ENCODE results near the gene SLC8B1.

The SLC8B1 gene

DNA sequence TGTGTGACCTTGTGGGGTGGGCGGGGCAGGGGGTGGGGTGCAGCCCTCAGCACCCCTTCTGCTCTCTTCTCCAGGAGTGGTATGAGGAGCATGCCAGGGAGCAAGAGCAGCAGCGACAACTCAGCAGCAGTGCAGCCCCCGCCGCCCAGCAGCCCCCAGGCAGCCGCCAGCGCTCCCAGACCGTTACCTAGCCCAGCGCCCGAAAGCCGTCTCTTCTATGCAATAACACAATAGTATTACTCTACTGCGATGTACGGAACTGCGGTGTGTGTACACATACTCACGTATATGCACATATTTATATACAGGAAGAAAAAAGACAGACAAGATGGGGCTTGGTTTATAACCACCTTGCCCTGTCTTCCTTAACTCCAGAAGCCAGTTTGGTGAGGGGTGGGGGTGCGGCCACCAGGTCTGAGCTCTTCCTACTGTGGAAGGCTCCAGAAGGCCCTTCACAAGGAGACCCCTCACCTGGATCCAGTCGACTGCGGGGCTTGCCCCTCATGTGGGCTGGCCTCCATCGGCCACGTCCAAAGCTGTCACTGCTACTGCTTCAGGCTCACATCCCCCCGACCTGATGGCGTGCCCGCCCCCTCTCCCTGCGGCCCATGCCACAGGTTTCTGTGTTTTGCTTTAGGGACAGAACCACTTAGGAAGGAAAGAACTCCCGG is 38.9 kb downstream of the SLC8B1 start:
- H3K36me3 Mint-ChIP-seq (ENCODE audit: low read depth), result peaks cover 21% of the 10 kb centered on the region
- no peaks in the 10 kb centered on the region for H3K27me3 Mint-ChIP-seq (ENCODE audit: low read depth)
- no peaks in the 10 kb centered on the region for H3K4me1 Mint-ChIP-seq
- TF ChIP-seq, protein P1, sequence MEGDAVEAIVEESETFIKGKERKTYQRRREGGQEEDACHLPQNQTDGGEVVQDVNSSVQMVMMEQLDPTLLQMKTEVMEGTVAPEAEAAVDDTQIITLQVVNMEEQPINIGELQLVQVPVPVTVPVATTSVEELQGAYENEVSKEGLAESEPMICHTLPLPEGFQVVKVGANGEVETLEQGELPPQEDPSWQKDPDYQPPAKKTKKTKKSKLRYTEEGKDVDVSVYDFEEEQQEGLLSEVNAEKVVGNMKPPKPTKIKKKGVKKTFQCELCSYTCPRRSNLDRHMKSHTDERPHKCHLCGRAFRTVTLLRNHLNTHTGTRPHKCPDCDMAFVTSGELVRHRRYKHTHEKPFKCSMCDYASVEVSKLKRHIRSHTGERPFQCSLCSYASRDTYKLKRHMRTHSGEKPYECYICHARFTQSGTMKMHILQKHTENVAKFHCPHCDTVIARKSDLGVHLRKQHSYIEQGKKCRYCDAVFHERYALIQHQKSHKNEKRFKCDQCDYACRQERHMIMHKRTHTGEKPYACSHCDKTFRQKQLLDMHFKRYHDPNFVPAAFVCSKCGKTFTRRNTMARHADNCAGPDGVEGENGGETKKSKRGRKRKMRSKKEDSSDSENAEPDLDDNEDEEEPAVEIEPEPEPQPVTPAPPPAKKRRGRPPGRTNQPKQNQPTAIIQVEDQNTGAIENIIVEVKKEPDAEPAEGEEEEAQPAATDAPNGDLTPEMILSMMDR (IDR thresholded peaks at IDR 0.05; ENCODE audit: unreplicated experiment in 3 of 3), result no peak
- no peak overlapping the region for H3K27ac Mint-ChIP-seq
- no peaks in the 10 kb centered on the region for H3K9me3 Mint-ChIP-seq
- no peak overlapping the region for H3K4me3 Mint-ChIP-seq

DNA sequence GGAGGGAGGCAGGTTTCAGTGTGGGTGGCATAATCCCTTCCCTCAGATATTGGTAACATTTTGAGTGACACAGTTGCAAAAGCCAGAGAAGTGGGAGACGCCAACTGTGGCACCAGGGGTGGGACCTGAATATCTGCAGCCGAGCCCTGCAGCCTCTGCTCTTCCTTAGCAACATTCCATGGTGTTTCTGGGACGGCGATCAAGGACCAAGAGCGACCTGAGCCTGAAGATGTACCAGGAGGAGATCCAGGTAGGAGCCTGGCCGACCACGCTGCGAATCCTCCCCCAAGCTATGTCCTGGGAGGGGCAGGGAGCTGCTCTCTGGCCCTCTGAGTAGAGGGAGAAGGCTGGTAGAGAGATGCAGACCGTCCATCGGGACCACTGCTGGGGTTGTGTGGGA is 41.8 kb downstream of the SLC8B1 start:
- Mint-ChIP-seq H3K4me1 (peaks cover 6% of the 10 kb centered on the region), H3K36me3 (ENCODE audit: low read depth) (peaks cover 30% of the 10 kb centered on the region), H3K9me3 (no peaks in the 10 kb centered on the region), H3K27me3 (ENCODE audit: low read depth) (no peaks in the 10 kb centered on the region), H3K27ac (no peak overlapping the region), H3K4me3 (no peak overlapping the region)
- TF ChIP-seq, protein P1 (IDR thresholded peaks at IDR 0.05; ENCODE audit: unreplicated experiment in 3 of 3), result no peak

- no peak overlapping the region for H3K27ac Mint-ChIP-seq
- peaks cover 30% of the 10 kb centered on the region for H3K36me3 Mint-ChIP-seq (ENCODE audit: low read depth)
- H3K9me3 Mint-ChIP-seq, result no peaks in the 10 kb centered on the region
- no peak overlapping the region for H3K4me3 Mint-ChIP-seq
- H3K27me3 Mint-ChIP-seq (ENCODE audit: low read depth), result no peaks in the 10 kb centered on the region
- TF ChIP-seq, protein P1 (IDR thresholded peaks at IDR 0.05; ENCODE audit: unreplicated experiment in 3 of 3), result no peak
- H3K4me1 Mint-ChIP-seq, result peaks cover 6% of the 10 kb centered on the region
Observed at GRCh38 chr12:113292547-113292946, 42.4 kb downstream of the SLC8B1 start.

DNA sequence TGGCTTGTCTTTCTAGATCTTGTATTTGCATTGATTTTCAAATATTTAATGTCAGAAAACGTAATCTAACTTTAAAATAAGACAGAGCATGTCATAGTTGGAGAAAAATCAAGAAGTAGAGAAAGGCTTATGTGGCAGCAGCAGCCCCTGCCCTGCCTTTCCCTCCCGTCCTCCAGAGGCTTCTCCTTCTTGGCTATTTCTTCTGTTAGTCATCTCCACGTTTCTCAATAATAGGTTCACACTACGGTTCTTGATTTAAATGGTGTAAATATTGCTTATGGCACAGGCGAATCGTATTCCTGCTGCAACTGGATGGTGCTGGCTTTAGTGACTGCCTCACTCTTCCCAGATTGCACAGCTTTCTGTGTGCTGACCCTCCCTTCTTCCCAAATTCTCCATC is 42.8 kb downstream of the SLC8B1 start:
- H3K27ac Mint-ChIP-seq, result no peak overlapping the region
- H3K9me3 Mint-ChIP-seq, result no peaks in the 10 kb centered on the region
- TF ChIP-seq, protein P1 (IDR thresholded peaks at IDR 0.05; ENCODE audit: unreplicated experiment in 3 of 3), result no peak
- no peak overlapping the region for H3K4me3 Mint-ChIP-seq
- H3K36me3 Mint-ChIP-seq (ENCODE audit: low read depth), result peaks cover 30% of the 10 kb centered on the region
- peaks cover 6% of the 10 kb centered on the region for H3K4me1 Mint-ChIP-seq
- no peaks in the 10 kb centered on the region for H3K27me3 Mint-ChIP-seq (ENCODE audit: low read depth)

GRCh38 chr12:113291586-113291985 is 43.3 kb downstream of the SLC8B1 start:
- Mint-ChIP-seq H3K4me3 (no peak overlapping the region), H3K4me1 (peaks cover 6% of the 10 kb centered on the region), H3K27me3 (ENCODE audit: low read depth) (no peaks in the 10 kb centered on the region), H3K36me3 (ENCODE audit: low read depth) (peaks cover 28% of the 10 kb centered on the region), H3K9me3 (no peaks in the 10 kb centered on the region), H3K27ac (no peak overlapping the region)
- TF ChIP-seq, protein P1 (IDR thresholded peaks at IDR 0.05; ENCODE audit: unreplicated experiment in 3 of 3), result no peak

DNA sequence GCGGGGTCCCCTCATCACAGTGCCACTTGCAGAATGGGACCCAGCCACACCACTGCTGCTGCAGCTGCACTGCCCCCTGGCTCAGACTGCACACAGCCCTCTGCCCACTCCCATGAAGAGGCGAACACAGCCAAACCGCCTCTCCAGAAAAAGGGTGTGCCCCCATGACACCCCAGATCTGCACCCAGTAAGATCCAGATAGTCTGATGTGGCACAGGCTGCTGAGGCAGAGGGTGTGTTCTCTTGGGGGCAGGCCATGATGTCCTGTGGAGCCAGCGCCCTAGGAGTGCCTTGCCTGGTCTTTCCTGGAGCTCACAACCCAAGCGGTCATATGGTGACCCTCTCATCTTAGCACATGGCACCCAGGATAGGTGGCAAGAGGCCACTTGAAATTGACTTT is 44.4 kb downstream of the SLC8B1 start:
- TF ChIP-seq, protein P1 (IDR thresholded peaks at IDR 0.05; ENCODE audit: unreplicated experiment in 3 of 3), result no peak
- Mint-ChIP-seq H3K27me3 (ENCODE audit: low read depth) (no peaks in the 10 kb centered on the region), H3K4me3 (no peak overlapping the region), H3K36me3 (ENCODE audit: low read depth) (peaks cover 31% of the 10 kb centered on the region), H3K9me3 (no peaks in the 10 kb centered on the region), H3K27ac (no peak overlapping the region), H3K4me1 (peaks cover 6% of the 10 kb centered on the region)

All from nephron (organoid).